ENCODE measurements around the gene CCDC97.

DNA sequence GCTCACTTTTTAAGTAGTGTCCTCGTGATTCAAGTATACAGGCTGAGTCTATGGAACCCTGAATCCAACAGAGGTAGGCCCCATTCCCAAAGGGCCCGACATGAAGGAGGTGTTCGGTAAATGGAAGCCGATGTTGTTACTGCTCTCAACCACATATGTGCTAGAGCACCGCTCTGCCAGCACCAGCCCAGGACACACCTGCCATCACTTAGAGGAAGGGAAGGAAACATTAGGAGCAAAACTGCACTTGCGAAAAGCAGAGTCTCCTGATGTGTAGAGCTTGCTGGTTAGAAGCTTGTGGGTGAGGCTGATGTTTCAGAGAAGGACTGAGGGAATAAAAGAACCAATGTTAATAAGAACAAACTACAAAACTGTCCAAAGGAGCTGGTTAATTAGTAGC lies 9.4 kb upstream of the CCDC97 start:
- TF ChIP-seq, protein P1, sequence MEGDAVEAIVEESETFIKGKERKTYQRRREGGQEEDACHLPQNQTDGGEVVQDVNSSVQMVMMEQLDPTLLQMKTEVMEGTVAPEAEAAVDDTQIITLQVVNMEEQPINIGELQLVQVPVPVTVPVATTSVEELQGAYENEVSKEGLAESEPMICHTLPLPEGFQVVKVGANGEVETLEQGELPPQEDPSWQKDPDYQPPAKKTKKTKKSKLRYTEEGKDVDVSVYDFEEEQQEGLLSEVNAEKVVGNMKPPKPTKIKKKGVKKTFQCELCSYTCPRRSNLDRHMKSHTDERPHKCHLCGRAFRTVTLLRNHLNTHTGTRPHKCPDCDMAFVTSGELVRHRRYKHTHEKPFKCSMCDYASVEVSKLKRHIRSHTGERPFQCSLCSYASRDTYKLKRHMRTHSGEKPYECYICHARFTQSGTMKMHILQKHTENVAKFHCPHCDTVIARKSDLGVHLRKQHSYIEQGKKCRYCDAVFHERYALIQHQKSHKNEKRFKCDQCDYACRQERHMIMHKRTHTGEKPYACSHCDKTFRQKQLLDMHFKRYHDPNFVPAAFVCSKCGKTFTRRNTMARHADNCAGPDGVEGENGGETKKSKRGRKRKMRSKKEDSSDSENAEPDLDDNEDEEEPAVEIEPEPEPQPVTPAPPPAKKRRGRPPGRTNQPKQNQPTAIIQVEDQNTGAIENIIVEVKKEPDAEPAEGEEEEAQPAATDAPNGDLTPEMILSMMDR (conservative IDR thresholded peaks at IDR 0.05 in 1 of 2, IDR thresholded peaks at IDR 0.05 in 1 of 2; ENCODE audit: extremely low read depth in 1 of 2, insufficient read depth in 1 of 2, low read depth in 1 of 2, low read length in 2 of 2), result no peak
- no peak for TF ChIP-seq EZH2 (IDR thresholded peaks at IDR 0.05; ENCODE audit: borderline replicate concordance, low read length)
